ENCODE measurements around the gene RMI2.
A peak's percentile ranks its signal among the peaks of the same experiment; 100 is the strongest.
"Not testable (repeated sequence)": the region's sequence is repeated elsewhere in the genome, so short reads cannot be mapped to it uniquely, and the experiment has no call there.

The RMI2 gene

GRCh38 chr16:11356573-11357331 lies 11.5 kb downstream of the RMI2 start:
- peak; percentile 45 to 60 for DNase-seq

DNA sequence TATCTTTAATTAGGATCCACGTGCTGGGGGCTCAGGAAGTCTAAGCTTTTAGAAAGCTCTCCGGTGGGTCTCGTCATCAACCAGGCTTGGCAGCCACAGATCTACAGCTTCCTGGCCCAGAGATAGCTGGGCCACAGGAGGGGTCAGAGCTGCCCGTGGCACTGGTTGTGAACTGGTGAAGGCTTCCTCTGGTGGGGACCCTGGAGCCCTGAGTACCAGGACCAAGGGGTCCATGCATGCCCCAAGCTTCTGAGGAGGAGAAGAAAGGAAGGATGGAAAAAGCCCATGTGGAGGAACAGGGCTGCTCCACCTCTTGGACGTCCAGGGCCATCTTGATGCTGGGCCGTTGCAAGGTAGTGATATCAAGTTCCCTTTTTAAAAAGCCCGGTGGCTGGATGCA lies 13.3 kb downstream of the RMI2 start:
- DNase-seq, result no peak

DNA sequence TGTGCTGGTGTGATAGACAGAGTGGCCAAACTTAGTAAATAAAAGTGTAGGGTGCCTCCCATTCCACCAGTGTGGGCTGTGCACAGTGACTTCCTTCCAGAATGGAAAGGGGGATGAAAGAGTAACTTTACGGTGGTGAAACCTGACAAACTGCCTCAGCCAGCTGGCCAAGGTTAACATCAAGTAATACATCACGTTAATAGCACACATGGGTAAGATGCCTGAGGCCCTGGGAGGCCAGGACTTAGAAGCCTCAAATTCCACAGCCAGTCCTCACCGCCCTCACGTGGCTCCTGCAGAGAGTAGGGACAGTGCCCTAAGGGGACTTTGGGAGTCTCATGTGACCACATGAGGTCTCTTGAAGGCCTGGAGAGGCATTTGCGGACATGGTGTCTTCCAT lies 14.1 kb downstream of the RMI2 start:
- no peak for DNase-seq

GRCh38 chr16:11360641-11361373 lies 15.5 kb downstream of the RMI2 start:
- no peak for DNase-seq

GRCh38 chr16:11361701-11362451 lies 16.6 kb downstream of the RMI2 start:
- DNase-seq, result no peak

- DNase-seq, result no peak
Observed at GRCh38 chr16:11363927-11364258, 18.6 kb downstream of the RMI2 start.

- no peak for DNase-seq
Observed at GRCh38 chr16:11367483-11367906, 22.2 kb downstream of the RMI2 start.

- no peak for DNase-seq
Observed at GRCh38 chr16:11370084-11370931, 25.0 kb downstream of the RMI2 start.

- DNase-seq, result not testable (repeated sequence)
Observed at GRCh38 chr16:11370932-11371279, 25.6 kb downstream of the RMI2 start.

DNA sequence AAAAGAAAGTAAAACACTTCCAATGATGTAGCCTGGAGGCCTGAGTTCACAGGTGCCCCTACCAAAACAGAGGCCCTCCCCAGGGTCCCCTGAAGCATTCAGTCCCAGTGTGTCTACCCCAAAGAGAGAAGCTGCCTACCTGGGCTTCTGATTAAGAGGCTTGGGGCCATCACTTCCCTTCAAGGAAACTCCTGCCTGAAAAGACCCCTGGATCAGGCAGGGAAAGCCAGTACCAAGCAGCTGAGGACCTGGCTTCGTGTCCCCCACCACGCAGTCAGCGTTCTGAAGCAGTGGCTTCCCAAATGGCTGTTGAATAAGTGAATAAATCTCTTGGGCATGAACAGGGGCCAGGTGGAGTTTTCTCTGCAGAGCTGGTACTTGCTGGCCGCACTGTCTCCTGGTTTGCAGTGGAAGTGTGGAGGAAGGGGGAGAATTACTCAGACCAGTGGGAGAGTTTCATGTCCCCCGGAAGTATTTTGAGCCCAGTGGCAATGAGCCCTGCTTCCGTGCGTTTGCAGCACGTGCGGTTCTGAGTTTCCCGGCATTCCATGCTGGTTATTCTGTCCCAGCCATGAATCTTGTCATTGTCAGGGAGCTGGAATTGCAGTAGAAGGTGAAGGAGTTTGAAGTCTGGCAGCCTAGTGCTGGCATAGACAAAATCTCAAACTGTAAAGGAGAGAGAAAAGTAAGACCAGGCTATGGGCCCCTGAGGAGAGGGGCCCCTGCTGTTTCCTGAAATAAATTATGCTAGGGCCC lies 27.0 kb downstream of the RMI2 start:
- DNase-seq, result no peak

- no peak for DNase-seq
Observed at GRCh38 chr16:11372829-11373306, 27.6 kb downstream of the RMI2 start.

GRCh38 chr16:11374255-11374654 lies 29.0 kb downstream of the RMI2 start:
- DNase-seq, result no peak

DNA sequence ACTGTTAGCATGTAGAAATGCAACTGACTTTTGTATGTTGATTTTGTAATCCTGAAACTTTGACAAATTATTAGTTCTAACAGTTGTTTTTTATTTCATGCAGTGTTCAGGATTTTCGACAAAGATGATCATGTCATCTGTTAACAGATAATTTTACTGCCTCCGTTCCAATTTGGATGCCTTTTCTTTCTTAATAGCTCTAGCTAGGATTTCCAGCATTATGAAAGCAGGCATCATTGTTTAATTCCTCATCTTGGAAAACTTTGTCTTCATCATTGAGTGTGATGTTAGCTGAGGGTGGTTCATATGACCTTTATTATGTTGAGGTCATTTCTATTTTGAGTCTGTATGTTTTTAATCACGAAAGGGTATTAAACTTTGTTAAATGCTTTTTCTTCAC lies 31.9 kb downstream of the RMI2 start:
- no peak for DNase-seq

DNA sequence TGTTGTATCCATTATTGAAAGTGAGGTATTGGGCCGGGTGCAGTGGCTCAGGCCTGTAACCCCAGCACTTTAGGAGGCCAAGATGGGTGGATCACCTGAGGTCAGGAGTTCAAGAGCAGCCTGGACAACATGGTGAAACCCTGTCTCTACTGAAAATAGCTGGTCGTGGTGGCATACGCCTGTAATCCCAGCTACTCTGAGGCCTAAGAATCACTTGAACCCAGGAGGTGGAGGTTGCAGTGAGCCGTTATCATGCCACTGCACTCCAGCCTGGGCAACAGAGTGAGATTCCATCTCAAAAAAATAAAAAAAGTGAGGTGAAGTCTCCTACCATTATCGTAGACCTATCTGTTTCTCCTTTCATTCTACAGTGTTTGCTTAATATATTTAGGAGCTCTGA lies 33.7 kb downstream of the RMI2 start:
- not testable (repeated sequence) for DNase-seq

- DNase-seq, result no peak
Observed at GRCh38 chr16:11379420-11379819, 34.2 kb downstream of the RMI2 start.

GRCh38 chr16:11380836-11381235 lies 35.6 kb downstream of the RMI2 start:
- no peak for DNase-seq

- DNase-seq, result no peak
Observed at GRCh38 chr16:11383481-11384183, 38.4 kb downstream of the RMI2 start.

DNA sequence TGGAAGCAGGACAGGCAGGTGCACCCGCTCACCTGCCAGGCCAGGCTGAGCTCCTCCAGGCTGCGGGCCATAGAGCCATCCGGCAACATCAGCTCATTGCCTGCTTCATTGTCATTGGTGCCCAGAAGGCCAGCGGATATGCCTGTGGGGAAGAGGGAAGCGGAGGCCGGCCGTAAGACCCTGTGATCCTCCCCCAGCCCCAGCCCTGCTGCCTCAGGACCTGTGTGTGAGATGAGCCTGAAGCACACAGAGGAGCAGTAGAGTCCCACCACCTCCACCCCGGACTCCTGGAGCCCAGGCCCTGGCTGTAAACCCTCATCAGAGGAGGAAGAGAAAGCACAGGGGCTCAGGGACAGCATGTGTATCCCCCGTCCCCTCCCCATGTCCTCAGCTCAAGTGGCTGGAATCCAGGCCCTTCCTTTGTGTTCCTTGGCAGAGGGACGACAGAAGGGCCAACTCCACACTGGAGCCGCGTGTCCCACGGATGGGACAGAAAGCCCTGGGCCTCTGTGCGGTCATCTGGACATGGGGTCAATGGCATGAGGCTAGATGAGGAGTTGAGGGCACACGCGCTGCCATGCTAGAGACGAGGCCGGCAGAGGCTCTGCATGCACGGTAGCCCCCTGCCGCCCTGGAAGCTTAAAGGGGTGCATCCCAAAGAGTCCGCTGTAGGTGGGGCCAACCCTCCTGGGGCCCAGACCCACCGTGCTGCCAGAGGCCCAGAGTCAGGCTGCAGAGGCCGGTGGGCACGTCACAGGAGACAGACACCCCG lies 39.1 kb downstream of the RMI2 start:
- no peak for DNase-seq

- DNase-seq, result no peak
Observed at GRCh38 chr16:11384956-11385586, 39.8 kb downstream of the RMI2 start.

GRCh38 chr16:11386054-11386680 lies 40.9 kb downstream of the RMI2 start:
- no peak for DNase-seq
